ENCODE results near the gene S100A3. TPM values are rescaled to one million over a fixed set of nuclear protein-coding genes. Genes with fewer than 3 reads are reported as not detected.

The S100A3 gene
- total and polyA plus RNA-seq, 2 of the 8 experiments (the other 6 are each of a cell fraction or from before 2014, with no cell fraction given), result 0.26 to 0.47 TPM

DNA sequence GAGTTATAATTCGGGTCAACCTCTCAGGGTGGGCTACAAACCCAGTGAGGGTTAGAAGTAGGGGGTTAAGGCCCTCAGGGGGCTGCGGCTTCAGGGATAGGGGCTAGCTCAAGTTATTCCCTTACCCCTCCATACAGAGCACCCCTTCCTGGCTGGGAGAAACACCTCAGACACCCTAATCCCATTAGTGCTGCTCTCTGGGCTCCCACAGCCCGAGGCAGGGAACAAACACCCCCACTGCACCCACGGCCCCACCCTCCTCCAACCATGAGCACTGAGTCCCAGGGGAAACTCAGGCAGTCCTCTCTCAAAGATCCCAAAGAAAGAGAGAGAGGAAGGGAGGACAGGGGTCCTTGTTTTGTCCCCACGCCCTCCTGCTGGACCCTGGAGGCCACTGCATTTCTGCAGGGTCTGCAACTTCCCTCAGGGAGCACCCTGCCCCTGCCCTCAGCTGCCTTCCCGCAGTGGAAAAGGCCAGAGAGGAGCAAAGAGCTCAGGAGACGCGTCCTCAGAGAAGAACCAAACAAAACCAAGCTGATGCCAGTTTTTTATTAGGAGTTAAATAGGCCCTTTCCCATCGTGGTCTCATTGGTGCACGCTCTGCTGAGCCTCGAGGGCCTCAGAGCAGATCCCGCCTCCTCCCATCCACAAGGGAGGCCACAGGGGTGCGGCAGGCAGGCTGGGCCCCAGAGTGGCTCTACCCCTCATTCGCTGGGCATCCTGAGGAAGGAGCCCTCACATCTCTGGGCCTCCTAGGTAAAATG lies 2.1 kb downstream of the S100A3 start:
- H3K56ac ChIP-seq (replicated peaks; ENCODE audit: insufficient read length, low read depth, low read length), result no peak overlapping the region
- H3K23me2 ChIP-seq (ENCODE audit: low read depth, low read length), result peaks cover 6% of the 10 kb centered on the region
- H2AK5ac ChIP-seq (ENCODE audit: low read depth, low read length), result no peak overlapping the region
- H3K4me3 ChIP-seq (ENCODE audit: extremely low read depth in 1 of 4, insufficient read depth in 2 of 4, low read depth in 3 of 4, low read length in 4 of 4), result no peak overlapping the region
- no peaks in the 10 kb centered on the region for H3K36me3 ChIP-seq (ENCODE audit: control insufficient read depth in 2 of 4, insufficient read depth in 4 of 4, low read length in 3 of 4)
- no peaks in the 10 kb centered on the region for H3K79me1 ChIP-seq (ENCODE audit: low read depth, low read length)
- ChIA-PET CTCF (ENCODE audit: partially characterized antibody) (interaction anchor here (0.9 to 12.9 kb wide), 5 partner anchors 11 to 81 kb away, joined by 5 to 165 read pairs (median 10); partner anchors contain the start of genes S100A1, S100A13, S100A2 and S100A5), POLR2A (ENCODE audit: partially characterized antibody) (interaction anchor here (0.7 kb wide), 1 partner anchor 18 kb away, joined by 3 read pairs; no protein-coding TSS in a partner anchor)
- H3K18ac ChIP-seq (ENCODE audit: extremely low read depth, low read length), result peak overlapping the region; percentile 24; the same call in 1 of the 2 replicates
- H4K5ac ChIP-seq (ENCODE audit: insufficient read length, low read depth, low read length), result no peak overlapping the region
- no peak overlapping the region for H3K23ac ChIP-seq (ENCODE audit: insufficient read length)
- no peak overlapping the region for H3K4ac ChIP-seq (replicated peaks; ENCODE audit: insufficient read length, low read depth, low read length)
- H2BK120ac ChIP-seq (replicated peaks; ENCODE audit: low read depth, low read length), result no peak overlapping the region
- H3K4me1 ChIP-seq (replicated peaks in 1 of 4; ENCODE audit: control insufficient read depth in 3 of 4, insufficient read depth in 4 of 4, low read length in 3 of 4), result peaks cover 4 to 35% (median 21%) of the 10 kb centered on the region in 4 experiments
- H2AFZ ChIP-seq (ENCODE audit: low read length), result no peak overlapping the region; the same call in 1 of the 2 replicates
- H2BK15ac ChIP-seq (ENCODE audit: low read length), result peak overlapping the region; percentile 83; the same call in 1 of the 2 replicates
- peak overlapping the region; percentile 62; the same call in 1 of the 2 replicates for H2BK12ac ChIP-seq (ENCODE audit: low read depth, low read length)
- 78% methylated on average over 14 of the region's 14 CpGs; no CpG with 5 or more reads in 1 of the 2 experiments for WGBS, 2 experiments (ENCODE audit: extremely low coverage in 1 of 2, insufficient coverage in 1 of 2, insufficient read length in 1 of 2, insufficient replicate concordance in 2 of 2, low coverage in 1 of 2, low lambda C conversion rate in 2 of 2, missing lambda C conversion rate in 1 of 2)
- no peak overlapping the region for H4K8ac ChIP-seq (ENCODE audit: extremely low read depth, insufficient read depth, low read length)
- H3K9me3 ChIP-seq (ENCODE audit: insufficient read depth in 2 of 2, low read depth in 1 of 2, low read length in 1 of 2), result no peaks in the 10 kb centered on the region
- no peak overlapping the region for H3K14ac ChIP-seq (ENCODE audit: insufficient read length)
- no peak for FAIRE-seq
- H2BK5ac ChIP-seq (ENCODE audit: low read depth, low read length), result peak overlapping the region; percentile 5; the same call in 1 of the 2 replicates
- H4K20me1 ChIP-seq (replicated peaks in 1 of 2; ENCODE audit: control insufficient read depth in 1 of 2, insufficient read depth in 2 of 2, low read length in 2 of 2), result no peaks in the 10 kb centered on the region
- no peak overlapping the region for H3K27ac ChIP-seq (ENCODE audit: low read depth, low read length)
- no peaks in the 10 kb centered on the region; a peak in 2 of 7 replicates for H3K27me3 ChIP-seq (replicated peaks in 1 of 4; ENCODE audit: control insufficient read depth in 3 of 4, extremely low read depth in 1 of 4, insufficient read depth in 3 of 4, low read length in 3 of 4)
- peak overlapping the region; percentile 75; the same call in 1 of the 2 replicates for H2BK20ac ChIP-seq (ENCODE audit: low read length)
- no peak overlapping the region for H3K4me2 ChIP-seq (ENCODE audit: insufficient read depth in 1 of 2, low read depth in 2 of 2, low read length in 2 of 2)
- H3K79me2 ChIP-seq (ENCODE audit: control insufficient read depth in 1 of 2, insufficient read depth in 2 of 2, low read length in 2 of 2), result no peaks in the 10 kb centered on the region
- no peak for DNase-seq (ENCODE audit: low read depth in 1 of 2, low spot score in 2 of 2)
- no peak overlapping the region for H4K91ac ChIP-seq (replicated peaks; ENCODE audit: insufficient read length, low read length)
- no peak overlapping the region for H3K9ac ChIP-seq (replicated peaks in 1 of 4; ENCODE audit: extremely low read depth in 1 of 4, low read depth in 3 of 4, low read length in 3 of 4)
- TF ChIP-seq, protein P1, sequence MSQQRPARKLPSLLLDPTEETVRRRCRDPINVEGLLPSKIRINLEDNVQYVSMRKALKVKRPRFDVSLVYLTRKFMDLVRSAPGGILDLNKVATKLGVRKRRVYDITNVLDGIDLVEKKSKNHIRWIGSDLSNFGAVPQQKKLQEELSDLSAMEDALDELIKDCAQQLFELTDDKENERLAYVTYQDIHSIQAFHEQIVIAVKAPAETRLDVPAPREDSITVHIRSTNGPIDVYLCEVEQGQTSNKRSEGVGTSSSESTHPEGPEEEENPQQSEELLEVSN (IDR thresholded peaks at IDR 0.05), result peak; percentile 73
- TF ChIP-seq JUN (IDR thresholded peaks at IDR 0.05; ENCODE audit: low read depth, low read length) (no peak), YY1 (IDR thresholded peaks at IDR 0.05; ENCODE audit: low read depth, low read length) (no peak), NANOG (IDR thresholded peaks at IDR 0.05; ENCODE audit: insufficient read depth, low read depth, low read length, poor library complexity, severe bottlenecking) (no peak), TCF12 (IDR thresholded peaks at IDR 0.05; ENCODE audit: low read depth, low read length) (no peak), MAFK (IDR thresholded peaks at IDR 0.05; ENCODE audit: low read depth, low read length) (no peak), ZNF274 (IDR thresholded peaks at IDR 0.05; ENCODE audit: borderline replicate concordance, extremely low read depth, low read length) (no peak), ASH2L (IDR thresholded peaks at IDR 0.05; ENCODE audit: low read length) (no peak)

Data from H1 (cell line).